Stimulated activated CD4-positive, alpha-beta T cell treated with anti-CD3 and anti-CD28 coated beads, Interleukin-12 subunit alpha, Interleukin-12 subunit beta, amount 100 ng/mL, for 48 hours (primary cell): ENCODE results near the gene GPR68.
A peak's percentile ranks its signal among the peaks of the same experiment; 100 is the strongest.
"Not testable (repeated sequence)": the region's sequence is repeated elsewhere in the genome, so short reads cannot be mapped to it uniquely, and the experiment has no call there.

Experiments used
- DNase-seq, 3 donors: peaks; one replicate each; pipeline ENCODE4 v3.0.0-alpha.2; 2020; ENCODE audit warnings: low read depth in 2 of 3, low spot score in 1 of 3

GPR68 gene

DNA sequence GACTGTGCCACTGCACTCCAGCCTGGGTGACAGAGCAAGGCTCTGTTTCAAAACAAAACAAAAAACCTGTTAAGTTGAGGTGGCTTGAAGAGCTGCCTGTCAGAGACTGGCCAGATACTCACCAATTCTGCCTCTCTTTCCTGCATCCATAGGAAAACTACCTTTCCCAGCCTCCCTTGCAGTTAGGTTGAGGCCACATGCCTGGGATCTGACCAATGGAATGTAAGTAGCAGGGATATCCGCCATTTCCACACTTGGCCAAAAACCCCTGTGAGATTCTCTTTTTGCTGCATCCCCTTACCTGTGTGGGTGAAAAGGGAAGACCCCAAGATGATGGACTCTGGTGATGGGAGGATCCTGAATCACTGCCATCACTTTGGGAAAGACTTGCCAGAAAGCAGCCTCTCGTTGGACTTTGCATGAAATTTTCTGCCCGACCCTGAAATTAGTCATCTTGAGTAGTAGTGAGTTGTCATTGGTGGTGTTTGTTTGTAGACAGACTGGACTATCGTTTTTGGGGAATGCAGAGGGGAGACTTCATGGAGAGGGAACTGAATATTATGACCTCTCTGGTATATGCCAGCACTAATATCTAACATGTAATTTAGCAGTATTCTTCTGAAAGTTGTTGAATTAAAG is 14.0 kb downstream of the GPR68 start:
- no peak for DNase-seq

DNA sequence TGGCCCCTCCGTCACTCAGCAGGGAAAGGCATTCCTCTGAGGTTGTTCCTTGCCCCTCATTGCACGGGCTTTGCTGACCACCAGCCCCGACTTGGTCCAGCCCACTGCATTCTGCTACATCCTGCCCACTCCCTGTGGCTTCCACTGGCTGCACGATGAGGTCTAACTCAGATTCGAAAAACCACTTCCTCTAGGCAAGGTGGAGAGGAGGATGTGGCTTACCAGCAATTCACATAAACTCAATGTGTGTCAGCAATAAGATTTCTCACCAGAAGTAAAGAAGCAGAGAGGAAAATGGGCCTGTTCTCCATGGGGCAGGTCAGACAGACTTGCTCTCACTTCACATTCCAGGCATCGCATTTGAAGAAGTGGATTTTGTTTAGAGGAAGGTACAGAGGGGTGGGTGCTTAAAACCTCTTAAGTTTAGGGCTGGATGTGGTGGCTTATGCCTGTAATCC is 14.7 kb downstream of the GPR68 start:
- DNase-seq: peak in 1 of 3 donors; percentile 54

DNA sequence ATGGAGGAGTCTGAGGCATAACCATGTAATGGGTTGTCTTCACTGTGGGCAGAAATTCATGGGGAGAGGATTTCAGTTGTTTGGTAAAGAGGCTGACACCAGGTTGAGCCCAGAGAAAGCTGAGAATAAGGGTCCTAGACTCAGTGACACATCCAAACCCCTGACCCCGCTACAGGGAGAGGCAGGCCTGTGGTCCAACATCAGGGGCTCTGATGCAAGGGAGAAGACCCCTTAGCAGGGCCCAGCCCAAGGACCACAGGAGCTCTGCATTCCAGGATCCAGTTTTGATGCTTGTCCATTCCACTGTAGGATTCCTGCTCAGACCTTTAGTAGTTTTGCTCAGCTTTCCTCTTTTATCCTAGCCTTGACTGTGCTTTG is 15.5 kb downstream of the GPR68 start:
- DNase-seq: no peak

DNA sequence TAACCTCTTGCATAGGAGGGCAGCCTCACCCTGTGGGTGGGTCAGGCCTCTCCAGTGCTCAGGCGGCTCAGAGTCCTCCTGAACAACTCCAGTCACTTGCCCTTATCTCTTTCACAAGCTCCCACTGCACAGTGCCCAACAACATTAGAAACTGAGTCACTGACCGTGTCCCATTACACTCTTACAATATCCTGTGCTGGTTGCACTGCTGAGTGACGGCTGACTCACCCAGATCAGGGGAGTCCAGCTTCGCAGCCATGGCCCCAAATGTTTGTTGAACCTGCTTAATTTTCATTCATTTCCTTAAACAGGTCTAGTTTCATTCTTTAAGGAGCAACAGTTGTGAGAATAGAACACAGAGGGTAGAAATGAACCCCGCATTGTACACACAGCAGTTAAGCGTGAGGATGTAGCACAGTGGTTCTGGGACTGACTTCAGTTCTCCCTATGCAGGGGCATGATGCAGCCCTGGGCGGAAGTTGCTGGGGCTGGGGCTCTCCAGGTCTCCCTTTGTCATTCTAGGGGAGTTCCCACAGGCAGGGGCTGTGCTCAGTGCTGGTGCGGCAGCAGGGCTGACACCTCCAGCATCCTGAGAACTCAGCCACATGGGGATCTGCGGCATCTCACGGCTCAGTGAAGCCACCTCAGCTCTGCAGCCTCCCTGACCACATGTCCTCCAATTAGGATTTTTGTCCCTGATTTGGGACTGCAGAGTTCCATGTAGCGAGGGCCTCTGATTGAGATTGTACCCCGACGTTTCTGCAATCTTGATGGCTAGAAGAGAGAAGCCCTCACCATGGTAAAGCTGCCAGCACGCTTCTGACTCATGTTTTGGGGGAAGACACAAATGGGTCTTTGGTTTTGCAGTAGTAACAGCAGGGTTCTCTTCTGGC is 16.1 kb downstream of the GPR68 start:
- DNase-seq: peak; percentile 81 to 88 (median 82)

DNA sequence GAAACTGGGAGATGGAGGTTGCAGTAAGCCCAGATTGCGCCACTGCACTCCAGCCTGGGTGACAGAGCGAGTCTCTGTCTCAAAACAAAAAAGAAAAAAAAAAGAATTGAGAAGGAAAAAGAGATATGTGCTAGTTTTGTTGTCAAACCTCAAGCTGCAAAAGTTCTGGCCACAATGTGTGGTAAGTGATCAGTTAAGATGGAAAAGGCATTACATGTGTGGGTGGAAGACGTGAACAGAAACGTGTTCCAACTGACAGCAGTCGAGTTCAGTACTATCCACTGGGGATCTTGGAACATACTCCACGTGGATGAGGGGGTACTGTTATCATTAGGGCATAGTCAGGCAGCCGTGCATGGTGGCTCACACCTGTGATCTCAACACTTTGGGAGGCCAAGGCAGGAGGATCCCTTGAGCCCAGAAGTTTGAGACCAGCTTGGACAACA is 17.3 kb downstream of the GPR68 start:
- DNase-seq: no peak

DNA sequence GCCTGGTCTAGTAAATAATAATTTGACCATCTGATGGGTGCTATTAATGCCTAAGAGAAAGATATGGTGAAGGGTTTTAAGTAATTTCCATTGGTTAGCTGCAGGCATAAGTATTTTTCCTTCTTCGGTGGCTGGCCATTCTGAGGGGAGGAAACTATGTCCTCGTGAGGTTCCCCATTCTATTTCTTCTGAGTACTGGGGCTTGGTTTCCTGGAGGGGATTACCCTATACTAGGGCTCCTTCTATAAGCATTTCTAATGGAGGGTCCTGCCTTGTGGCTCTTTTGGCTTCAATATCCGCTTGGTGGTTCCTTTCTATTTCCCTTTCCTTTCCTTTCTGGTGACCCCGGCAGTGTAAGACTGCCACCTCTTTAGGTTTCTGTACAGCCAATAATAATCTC is 18.1 kb downstream of the GPR68 start:
- DNase-seq: not testable (repeated sequence)

DNA sequence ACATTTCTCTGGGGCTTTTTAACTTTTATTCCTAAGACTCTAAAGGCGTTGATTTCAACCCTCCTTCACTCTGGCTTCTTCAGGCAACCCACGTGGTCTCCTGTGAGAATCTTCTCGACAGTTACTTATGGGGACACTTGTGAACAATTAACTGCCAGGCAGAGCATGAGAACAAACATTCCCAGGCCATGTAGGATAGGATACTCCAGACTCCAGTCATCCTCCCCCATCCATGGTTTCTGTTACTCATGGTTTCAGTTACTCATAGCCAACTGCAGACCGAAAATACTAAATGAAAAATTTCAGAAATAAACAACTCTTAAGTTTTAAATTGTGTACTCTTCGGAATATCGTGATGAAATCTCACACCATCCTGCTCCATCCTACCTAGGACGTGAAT is 19.5 kb downstream of the GPR68 start:
- no peak for DNase-seq

DNA sequence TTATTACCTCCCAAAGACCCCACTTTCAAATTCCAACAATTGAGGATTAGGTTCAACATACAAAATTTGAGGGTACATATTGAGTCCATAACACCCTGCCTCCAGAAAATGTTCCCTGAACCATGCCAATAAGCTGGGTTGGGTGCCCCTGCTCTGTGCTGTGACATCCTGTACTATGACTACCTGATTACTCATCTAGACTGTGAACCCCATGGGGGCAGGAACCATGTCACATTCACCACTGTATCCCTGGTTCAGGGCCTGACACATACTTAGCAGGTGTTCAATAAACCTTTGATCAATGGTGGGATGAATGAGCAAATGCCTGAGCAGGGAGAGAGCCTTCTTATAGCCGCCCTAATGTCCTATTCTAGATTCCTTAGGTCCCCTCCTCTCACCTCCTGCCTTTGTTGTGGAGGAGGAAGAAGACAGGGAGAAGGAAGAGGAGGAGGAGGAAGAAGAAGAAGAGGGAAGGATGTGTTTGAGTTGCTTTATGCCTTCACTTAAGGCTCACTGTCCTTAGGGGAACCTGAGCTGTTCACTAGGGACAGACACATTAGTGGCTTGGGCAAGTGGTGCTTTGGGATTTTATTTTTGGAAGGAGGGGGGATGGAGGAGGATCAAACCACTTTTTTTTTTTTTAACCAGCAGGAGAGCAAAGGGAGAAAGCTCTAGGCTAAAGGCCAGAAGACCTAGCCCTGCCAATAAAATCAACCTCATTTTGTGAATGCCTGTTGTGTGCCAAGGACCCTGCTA is 21.3 kb downstream of the GPR68 start:
- no peak for DNase-seq

DNA sequence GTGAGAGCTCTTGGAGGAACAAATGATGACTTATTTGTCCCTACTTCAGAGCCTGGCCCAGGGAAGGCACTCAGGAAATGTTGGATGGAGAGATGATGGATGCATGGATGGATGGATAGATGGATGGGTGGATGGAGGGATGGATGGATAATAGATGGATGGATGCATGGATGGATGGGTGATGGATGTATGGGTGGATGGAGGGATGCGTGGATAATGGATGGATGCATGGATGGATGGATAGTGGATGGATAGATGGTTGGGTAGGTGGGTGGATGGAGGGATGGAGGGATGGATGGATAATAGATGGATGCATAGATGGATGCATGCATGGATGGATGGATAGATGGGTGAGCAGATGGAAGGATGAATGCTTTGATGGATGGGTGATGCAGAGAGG is 23.2 kb downstream of the GPR68 start:
- no peak for DNase-seq

DNA sequence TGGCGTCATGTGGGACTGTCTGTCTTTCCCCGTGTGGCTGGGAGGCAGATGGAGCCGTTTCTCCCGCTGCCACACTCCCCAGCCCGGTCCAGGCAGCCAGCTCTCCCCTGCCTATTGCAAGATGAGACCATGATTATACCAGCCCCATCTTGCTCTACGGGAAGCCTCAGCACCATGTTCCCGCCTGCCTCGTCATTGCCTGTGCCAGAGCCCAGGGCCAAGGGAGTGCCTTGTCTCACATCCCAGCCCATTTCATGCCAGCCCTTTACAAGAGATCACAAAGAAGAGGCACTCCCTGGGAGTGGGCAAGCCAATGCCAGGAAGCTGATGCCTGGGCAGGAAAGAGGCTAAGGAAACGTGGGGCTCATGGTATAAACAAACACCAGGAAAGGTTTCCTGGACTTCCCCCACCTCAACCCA is 23.9 kb downstream of the GPR68 start:
- DNase-seq: no peak

DNA sequence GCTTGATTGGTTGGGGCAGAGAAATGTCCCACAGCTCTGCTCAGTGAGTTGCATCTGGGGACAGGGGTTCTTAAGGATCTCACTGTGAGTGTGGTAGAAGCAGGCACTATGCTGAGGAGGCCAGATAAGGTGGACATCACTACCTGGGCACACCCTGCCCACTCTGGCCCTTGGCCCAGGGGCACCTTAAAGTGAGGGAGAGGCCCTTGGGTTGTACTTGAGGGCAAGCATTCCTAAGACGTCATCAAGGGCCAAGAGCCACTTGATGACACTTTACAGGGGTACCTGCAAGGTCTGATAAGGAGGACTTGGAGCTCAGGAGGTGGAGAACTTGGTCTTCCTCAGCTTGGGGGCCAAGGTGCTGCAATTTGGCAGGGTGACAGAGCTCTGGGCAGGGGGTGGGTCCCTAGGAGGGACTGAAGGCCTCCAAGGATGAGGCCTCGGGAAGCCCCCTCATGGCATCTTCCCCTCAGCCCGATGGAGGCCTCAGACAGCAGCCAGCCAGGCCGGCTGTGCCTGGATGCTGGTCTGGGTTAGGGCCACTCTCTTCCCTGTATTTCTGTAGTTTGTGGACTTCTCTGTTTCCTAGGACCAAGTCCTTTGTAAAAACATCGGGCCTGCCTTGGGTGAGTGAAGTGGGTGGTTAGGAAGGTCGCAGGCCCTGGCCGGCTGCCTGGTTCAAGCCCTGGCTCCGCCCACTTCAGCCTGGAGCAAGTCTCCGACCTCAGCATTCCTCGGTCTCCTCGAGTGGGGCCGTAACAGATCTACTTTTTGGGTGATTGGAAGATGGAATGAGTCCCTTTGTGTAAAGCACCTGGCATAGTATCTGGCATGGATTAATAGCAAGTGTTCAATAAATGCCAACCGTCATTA is 24.8 kb downstream of the GPR68 start:
- no peak for DNase-seq

DNA sequence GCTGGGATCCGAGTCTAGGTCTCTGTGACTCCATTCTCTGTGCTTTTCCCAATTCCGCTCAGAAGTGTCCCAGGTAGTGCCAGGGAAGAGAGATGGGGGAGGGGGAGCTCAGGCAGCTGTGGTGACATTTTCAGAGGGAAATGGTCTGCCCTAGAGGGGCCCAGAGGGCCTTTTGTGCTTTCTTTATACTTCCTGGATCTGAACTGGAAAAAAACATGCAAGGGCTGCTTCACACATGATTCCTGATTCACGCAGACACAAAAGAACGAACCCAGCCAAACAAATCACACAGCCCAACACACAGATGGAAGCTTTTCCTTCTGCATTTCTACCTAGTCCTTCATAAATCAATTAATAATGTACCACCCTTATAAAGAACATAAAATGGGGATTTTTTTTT is 26.5 kb downstream of the GPR68 start:
- DNase-seq: no peak

DNA sequence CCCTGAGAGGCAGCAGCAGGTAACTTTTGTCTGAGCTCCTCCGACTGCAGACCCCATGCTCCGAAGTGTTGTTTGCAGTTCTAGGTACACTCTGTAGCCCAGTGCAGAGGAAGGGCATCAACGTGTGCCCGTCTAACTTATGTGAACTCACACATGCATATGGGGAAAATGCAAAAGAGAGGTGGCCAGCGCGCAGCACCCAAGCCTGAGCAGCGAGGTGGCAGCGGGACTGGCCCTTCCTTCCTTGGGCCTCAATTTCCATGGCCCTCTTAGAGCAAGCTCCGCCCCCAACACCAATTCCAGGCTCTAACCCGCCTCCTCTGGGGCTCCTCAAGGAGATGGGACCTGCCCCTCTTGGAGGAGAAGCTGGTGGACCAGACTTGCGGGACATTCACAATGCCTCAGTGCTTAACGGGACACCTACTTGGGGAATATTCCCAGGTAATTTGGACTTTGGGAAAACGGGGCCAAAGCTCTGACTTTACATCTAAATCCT is 27.7 kb downstream of the GPR68 start:
- DNase-seq: no peak

DNA sequence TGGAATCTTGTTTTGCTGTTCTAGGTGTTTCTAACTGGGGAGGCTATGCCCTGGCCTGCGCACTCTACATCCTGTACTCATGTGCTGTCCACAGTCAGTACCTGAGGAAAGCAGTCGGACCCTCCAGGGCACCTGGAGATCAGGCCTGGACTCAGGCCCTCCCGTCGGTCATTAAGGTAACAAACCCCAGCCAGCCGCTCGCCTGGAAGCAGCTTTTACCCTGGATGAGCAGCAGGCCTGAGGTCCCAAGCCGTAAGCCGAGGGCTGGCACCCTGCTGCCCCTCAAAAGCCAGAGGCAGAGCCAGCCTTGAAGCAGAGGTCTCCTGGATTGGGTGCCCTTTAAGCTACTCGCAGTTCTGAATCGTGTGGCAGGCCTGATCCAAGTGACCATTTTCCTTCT is 29.1 kb downstream of the GPR68 start:
- DNase-seq: no peak

DNA sequence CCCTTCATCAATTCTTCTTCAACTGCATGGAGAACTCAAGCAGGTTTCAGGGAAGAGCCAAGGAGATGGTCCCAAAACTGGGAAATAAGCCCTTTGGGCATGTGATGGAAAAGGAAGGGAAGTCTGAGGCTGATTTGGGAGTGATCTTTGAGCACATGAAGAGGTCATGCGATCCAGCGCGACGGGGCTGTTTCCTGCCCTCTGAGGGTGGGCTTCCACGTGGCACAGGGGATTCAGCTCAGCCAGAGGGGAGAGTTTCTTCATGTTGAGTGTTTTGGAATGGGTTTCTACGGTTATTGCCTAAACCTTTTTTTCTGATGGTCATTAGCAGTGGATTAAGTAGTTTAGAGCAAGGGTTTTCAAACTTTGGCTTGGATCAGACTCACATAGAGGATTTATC is 30.2 kb downstream of the GPR68 start:
- DNase-seq: no peak

DNA sequence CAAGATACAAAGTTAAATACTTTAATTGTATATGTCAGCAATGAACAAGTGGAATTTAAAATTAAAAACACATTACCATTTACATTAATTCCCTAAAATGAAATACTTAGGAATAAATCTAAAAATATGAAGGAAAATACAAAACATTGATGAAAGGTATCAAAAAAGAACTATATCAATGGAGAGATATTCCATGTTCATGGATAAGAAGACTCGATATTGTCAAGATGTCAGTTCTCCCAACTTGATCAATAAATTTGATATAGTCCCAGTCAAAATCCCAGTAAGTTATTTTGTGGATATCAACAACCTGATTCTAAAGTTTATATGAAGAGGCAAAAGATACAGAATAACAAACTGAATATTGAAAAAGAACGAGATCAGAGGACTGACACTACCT is 33.5 kb downstream of the GPR68 start:
- no peak for DNase-seq

DNA sequence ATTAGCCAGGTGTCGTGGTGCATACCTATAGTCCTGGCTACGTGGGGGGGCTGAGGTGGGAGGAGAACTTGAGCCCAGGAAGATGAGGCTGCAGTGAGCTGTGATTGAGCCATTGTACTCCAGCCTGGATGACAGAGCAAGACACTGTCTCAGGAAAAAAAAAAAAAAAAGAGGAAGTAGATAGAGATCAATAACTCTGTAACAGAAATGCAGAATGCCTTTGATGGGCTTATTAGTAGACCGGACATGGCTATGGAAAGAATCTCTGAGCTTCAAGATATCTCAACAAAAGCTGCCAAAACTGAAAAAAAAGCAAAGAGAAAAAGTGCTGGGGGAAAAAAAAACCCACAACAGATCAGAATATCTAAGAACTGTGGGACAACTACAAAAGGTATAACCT is 37.5 kb downstream of the GPR68 start:
- DNase-seq: no peak

DNA sequence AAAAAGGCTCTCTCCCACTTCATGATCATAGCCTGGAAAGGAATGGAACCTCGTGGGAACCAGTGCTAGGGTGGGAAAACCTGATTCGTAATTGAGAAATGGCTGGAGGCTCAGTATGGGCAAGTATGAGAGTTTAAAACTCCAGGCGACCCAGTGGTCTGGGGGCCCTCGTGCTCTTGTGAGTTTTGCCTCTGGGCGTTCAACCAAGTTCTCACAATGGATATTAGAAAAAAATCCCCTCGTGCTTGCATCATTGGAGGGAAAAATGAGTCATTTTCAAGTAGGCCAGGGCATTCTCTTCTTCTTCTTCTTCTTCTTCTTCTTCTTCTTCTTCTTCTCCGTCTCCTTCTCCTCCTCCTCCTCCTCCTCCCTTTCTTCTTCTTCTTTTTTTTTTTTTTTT is 39.0 kb downstream of the GPR68 start:
- DNase-seq: no peak

DNA sequence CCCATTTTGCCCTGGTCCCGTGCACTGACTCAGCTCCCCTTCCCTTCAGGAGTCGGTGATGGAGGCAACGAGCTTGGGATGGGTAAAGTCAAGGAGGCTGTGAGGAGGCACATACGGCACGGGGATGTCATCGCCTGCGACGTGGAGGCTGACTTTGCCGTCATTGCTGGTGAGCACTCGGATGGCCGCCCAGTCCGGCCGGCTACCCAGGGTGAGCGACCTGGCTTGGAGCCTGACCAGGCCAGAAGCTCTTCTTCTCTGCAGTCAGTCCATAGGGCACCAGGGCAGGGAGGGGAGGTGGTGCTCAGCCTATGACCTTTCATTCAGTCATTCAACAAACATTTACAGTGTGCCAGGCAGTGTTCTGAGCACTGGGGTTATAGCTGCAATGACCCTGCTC is 39.8 kb downstream of the GPR68 start:
- no peak for DNase-seq

DNA sequence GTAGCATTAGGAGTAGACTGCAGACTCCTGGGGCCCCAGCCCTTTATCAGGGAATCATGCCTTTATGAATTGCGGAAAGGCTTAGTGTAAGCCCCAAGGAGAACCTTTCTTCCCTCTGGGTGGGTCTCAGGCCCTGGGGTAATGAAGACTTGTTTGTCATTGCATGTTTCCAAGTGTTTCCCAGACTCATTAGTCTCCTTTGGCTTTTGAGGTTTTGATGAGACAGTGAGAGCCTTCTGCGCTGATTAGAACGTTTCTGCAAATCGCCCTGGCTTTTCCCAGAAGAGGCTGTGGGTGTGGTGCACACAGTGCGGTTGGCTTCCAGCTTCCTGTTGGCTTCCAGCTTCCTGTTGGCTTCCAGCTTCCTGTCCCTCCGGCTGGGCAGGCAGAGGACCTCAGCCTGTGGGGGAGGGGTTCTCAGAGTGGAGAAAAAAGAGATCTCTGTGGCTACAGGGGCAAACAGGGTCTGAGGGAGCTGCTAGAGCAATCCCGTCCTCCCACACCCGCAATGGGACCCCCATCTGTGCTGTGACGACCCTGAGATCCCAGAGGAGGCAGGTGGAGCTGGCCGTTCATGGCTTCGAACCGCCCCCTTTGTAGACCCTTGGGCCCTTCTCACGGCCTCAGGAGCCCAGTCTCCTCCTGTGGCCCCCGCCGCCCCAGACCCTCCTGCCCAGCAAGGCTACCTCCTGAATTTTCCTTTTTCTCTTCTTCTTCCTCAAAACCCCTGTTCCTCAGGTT is 42.1 kb downstream of the GPR68 start:
- no peak for DNase-seq
